ENCODE data around the gene ZC3H18. TPM values are rescaled to one million over a fixed set of nuclear protein-coding genes. Genes with fewer than 3 reads are reported as not detected.

Gene ZC3H18
- total RNA-seq, 2 donors from 2014 or later: 7.9 to 10.0 TPM

DNA sequence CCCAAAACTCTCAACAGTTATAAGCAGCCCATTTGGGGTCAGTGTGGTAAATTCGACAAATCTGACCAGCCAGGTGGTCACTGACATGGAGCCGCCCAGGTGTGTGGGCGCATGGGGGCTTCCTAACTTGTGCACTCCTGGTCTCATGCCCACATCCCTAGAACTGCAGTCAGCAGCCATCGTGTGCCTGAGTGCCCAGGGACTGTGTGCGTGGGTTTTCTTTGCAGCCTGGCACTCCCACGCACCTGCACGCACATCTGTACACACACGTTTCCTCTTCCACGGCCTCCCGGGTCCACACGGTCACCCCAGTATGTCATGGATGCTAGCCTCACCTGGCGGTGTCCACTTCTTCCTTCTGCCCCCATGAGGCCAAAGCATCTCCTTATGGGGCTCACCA, 38.9 kb upstream of the ZC3H18 start:
- H3K36me3 ChIP-seq: no peaks in the 10 kb centered on the region
- H3K4me3 ChIP-seq: no peak overlapping the region
- DNase-seq (ENCODE audit: low spot score): no peak
- TF ChIP-seq, protein P1, sequence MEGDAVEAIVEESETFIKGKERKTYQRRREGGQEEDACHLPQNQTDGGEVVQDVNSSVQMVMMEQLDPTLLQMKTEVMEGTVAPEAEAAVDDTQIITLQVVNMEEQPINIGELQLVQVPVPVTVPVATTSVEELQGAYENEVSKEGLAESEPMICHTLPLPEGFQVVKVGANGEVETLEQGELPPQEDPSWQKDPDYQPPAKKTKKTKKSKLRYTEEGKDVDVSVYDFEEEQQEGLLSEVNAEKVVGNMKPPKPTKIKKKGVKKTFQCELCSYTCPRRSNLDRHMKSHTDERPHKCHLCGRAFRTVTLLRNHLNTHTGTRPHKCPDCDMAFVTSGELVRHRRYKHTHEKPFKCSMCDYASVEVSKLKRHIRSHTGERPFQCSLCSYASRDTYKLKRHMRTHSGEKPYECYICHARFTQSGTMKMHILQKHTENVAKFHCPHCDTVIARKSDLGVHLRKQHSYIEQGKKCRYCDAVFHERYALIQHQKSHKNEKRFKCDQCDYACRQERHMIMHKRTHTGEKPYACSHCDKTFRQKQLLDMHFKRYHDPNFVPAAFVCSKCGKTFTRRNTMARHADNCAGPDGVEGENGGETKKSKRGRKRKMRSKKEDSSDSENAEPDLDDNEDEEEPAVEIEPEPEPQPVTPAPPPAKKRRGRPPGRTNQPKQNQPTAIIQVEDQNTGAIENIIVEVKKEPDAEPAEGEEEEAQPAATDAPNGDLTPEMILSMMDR (IDR thresholded peaks at IDR 0.05): no peak
- peaks cover 0 to 34% of the 10 kb centered on the region in 2 donors for H3K4me1 ChIP-seq
- H3K27me3 ChIP-seq: no peaks in the 10 kb centered on the region
- H3K9me3 ChIP-seq: no peaks in the 10 kb centered on the region
- no peak overlapping the region for H3K27ac ChIP-seq

DNA sequence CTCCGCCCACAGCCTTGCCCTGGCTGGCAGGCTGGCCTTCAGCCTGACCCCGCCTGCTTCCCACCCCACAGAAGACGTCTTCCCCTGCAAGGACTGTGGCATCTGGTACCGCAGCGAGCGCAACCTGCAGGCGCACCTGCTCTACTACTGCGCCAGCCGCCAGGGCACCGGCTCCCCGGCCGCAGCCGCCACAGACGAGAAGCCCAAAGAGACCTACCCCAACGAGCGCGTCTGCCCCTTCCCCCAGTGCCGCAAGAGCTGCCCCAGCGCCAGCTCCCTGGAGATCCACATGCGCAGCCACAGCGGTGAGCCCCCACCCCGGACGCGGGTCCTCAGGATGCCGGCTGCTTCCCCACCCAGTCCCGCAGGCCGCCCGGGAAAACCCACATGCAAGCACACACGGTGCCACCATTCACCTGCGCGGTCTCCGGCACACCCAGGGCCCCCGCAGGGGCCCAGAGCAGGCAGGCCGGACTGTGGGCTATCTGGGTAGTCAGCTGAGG, 38.2 kb upstream of the ZC3H18 start:
- TF ChIP-seq, protein P1 (IDR thresholded peaks at IDR 0.05): no peak

DNA sequence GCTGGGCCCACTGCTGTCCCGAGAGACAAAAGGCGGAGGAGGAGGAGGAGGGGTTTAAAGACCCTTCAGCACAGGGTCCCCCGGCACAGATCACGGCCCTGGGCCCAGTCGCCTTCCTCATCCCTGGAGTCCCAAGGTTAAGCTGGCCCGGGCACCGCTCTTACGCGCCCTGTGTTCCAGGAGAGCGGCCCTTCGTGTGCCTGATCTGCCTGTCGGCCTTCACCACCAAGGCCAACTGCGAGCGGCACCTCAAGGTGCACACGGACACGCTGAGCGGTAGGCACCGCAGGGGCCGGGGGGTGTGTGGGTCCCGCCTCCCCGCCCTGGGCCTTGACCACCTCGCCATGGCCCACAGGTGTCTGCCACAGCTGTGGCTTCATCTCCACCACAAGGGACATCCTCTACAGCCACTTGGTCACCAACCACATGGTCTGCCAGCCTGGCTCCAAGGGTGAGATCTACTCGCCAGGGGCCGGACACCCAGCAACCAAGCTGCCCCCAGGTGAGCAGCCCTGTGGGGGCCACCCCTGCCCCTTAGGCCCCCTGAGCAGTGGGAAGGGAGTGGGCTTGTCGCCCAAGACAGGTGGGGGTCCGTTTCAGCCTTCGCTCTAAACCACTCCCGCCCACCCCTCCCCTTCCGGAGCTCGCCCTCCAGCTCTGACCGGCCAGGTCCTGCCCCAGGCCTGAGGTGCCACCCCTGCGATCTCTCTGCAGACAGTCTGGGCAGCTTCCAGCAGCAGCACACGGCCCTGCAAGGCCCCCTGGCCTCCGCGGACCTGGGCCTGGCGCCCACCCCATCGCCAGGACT, 37.6 kb upstream of the ZC3H18 start:
- TF ChIP-seq, protein P1 (IDR thresholded peaks at IDR 0.05): no peak
- peaks cover 0 to 23% of the 10 kb centered on the region in 2 donors for H3K4me1 ChIP-seq
- peak overlapping the region; percentile 35 to 69 for H3K4me3 ChIP-seq
- no peaks in the 10 kb centered on the region for H3K27me3 ChIP-seq
- peak overlapping the region; percentile 46 to 57 for H3K27ac ChIP-seq
- H3K9me3 ChIP-seq: no peaks in the 10 kb centered on the region
- H3K36me3 ChIP-seq: no peaks in the 10 kb centered on the region
- no peak for DNase-seq (ENCODE audit: low spot score)

More for the DNA sequence above, 38.2 kb upstream of the ZC3H18 start:
- DNase-seq (ENCODE audit: low spot score): no peak
- H3K4me1 ChIP-seq: peaks cover 0 to 29% of the 10 kb centered on the region in 2 donors
- H3K4me3 ChIP-seq: no peak overlapping the region
- no peaks in the 10 kb centered on the region for H3K36me3 ChIP-seq
- no peaks in the 10 kb centered on the region for H3K27me3 ChIP-seq
- H3K9me3 ChIP-seq: no peaks in the 10 kb centered on the region
- H3K27ac ChIP-seq: no peak overlapping the region

DNA sequence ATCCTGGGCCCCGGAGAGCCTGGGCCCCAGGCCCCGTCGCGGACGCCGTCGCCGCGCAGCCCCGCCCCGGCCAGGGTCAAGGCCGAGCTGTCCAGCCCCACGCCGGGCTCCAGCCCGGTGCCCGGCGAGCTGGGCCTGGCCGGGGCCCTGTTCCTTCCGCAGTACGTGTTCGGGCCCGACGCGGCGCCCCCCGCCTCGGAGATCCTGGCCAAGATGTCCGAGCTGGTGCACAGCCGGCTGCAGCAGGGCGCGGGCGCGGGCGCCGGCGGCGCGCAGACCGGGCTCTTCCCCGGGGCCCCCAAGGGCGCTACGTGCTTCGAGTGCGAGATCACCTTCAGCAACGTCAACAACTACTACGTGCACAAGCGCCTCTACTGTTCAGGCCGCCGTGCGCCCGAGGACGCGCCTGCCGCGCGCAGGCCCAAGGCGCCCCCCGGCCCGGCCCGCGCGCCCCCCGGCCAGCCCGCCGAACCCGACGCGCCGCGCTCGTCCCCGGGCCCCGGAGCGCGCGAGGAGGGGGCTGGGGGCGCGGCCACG, 36.8 kb upstream of the ZC3H18 start:
- TF ChIP-seq, protein P1 (IDR thresholded peaks at IDR 0.05): no peak
- DNase-seq (ENCODE audit: low spot score): no peak
- Histone ChIP-seq H3K36me3 (no peaks in the 10 kb centered on the region), H3K9me3 (no peaks in the 10 kb centered on the region), H3K27ac (peak overlapping the region; percentile 46 to 57), H3K4me3 (peak overlapping the region; percentile 38 to 69), H3K27me3 (no peaks in the 10 kb centered on the region), H3K4me1 (peaks cover 0 to 19% of the 10 kb centered on the region in 2 donors)

DNA sequence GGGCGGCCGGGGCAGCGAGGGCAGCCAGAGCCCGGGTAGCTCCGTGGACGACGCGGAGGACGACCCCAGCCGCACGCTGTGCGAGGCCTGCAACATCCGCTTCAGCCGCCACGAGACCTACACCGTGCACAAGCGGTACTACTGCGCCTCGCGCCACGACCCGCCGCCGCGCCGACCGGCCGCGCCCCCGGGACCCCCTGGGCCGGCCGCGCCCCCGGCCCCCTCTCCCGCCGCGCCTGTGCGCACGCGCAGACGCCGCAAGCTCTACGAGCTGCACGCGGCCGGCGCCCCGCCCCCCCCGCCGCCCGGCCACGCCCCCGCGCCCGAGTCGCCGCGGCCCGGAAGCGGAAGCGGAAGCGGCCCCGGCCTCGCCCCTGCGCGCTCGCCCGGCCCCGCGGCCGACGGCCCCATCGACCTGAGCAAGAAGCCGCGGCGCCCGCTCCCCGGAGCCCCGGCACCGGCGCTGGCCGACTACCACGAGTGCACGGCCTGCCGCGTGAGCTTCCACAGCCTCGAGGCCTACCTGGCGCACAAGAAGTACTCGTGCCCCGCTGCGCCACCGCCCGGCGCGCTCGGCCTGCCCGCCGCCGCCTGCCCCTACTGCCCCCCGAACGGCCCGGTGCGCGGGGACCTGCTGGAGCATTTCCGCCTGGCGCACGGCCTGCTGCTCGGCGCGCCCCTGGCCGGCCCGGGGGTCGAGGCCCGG, 36.1 kb upstream of the ZC3H18 start:
- Histone ChIP-seq H3K4me3 (peak overlapping the region; percentile 69 to 84), H3K9me3 (no peaks in the 10 kb centered on the region), H3K27ac (peak overlapping the region; percentile 77 to 92), H3K27me3 (no peaks in the 10 kb centered on the region), H3K4me1 (peaks cover 0 to 19% of the 10 kb centered on the region in 2 donors), H3K36me3 (no peaks in the 10 kb centered on the region)
- TF ChIP-seq, protein P1 (IDR thresholded peaks at IDR 0.05): no peak
- DNase-seq (ENCODE audit: low spot score): peak; percentile 68

Data from right atrium auricular region (tissue), 2 donors.